GM21619 (cell line): ENCODE measurements around the gene C10orf105.
A peak's percentile ranks its signal among the peaks of the same experiment; 100 is the strongest.

Experiments used
- ATAC-seq: cut with Tn5 transposase; IDR thresholded peaks from one replicate; pipeline ENCODE4 v1.9.1; 2021; ENCODE audit not compliant: unreplicated experiment

Gene C10orf105

GRCh38 chr10:71701496-71702132, 18.0 kb downstream of the C10orf105 start:
- ATAC-seq = no peak

- no peak for ATAC-seq
Observed at GRCh38 chr10:71700731-71701368, 18.7 kb downstream of the C10orf105 start.

GRCh38 chr10:71698737-71699136, 20.8 kb downstream of the C10orf105 start:
- ATAC-seq = no peak

- no peak for ATAC-seq
Observed at GRCh38 chr10:71697938-71698709, 21.5 kb downstream of the C10orf105 start.

GRCh38 chr10:71696628-71697326, 22.8 kb downstream of the C10orf105 start:
- ATAC-seq = no peak

- no peak for ATAC-seq
Observed at GRCh38 chr10:71695502-71696476, 23.8 kb downstream of the C10orf105 start.

GRCh38 chr10:71694567-71694968, 25.0 kb downstream of the C10orf105 start:
- peak; percentile 87 for ATAC-seq

- peak; percentile 9 for ATAC-seq
Observed at GRCh38 chr10:71694039-71694501, 25.5 kb downstream of the C10orf105 start.

- no peak for ATAC-seq
Observed at GRCh38 chr10:71693377-71693776, 26.2 kb downstream of the C10orf105 start.

GRCh38 chr10:71692598-71693306, 26.8 kb downstream of the C10orf105 start:
- ATAC-seq = no peak

- no peak for ATAC-seq
Observed at GRCh38 chr10:71691405-71691804, 28.2 kb downstream of the C10orf105 start.

GRCh38 chr10:71690094-71690720, 29.4 kb downstream of the C10orf105 start:
- no peak for ATAC-seq

- ATAC-seq = no peak
Observed at GRCh38 chr10:71688256-71688655, 31.3 kb downstream of the C10orf105 start.

GRCh38 chr10:71687480-71687879, 32.1 kb downstream of the C10orf105 start:
- no peak for ATAC-seq

- ATAC-seq = no peak
Observed at GRCh38 chr10:71687077-71687476, 32.5 kb downstream of the C10orf105 start.

GRCh38 chr10:71685554-71686232, 33.9 kb downstream of the C10orf105 start:
- no peak for ATAC-seq

GRCh38 chr10:71684356-71685173, 35.0 kb downstream of the C10orf105 start:
- no peak for ATAC-seq

GRCh38 chr10:71683301-71683700, 36.3 kb downstream of the C10orf105 start:
- ATAC-seq = no peak
